ENCODE measurements around the gene DYRK4.

The DYRK4 gene

DNA sequence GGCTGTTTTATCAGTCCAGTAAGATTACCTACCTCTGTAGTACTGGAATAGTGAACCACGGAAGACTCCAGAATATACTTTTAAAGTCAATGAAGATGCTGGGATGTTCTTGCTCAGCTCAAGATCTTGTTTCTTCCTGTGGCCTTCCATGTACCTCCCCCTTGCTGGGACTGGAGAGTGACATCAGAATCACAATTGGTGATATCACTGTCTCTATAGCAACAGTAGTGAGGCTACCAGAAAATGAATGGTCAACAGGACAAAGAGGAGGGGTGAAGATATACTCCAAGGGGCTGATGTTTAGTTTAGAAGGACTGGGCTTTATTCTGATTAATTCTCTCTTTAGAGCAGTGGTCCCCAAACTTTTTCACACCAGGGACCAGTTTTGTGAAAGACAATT, 83.0 kb downstream of the DYRK4 start:
- TF ChIP-seq, protein P1, sequence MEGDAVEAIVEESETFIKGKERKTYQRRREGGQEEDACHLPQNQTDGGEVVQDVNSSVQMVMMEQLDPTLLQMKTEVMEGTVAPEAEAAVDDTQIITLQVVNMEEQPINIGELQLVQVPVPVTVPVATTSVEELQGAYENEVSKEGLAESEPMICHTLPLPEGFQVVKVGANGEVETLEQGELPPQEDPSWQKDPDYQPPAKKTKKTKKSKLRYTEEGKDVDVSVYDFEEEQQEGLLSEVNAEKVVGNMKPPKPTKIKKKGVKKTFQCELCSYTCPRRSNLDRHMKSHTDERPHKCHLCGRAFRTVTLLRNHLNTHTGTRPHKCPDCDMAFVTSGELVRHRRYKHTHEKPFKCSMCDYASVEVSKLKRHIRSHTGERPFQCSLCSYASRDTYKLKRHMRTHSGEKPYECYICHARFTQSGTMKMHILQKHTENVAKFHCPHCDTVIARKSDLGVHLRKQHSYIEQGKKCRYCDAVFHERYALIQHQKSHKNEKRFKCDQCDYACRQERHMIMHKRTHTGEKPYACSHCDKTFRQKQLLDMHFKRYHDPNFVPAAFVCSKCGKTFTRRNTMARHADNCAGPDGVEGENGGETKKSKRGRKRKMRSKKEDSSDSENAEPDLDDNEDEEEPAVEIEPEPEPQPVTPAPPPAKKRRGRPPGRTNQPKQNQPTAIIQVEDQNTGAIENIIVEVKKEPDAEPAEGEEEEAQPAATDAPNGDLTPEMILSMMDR (conservative IDR thresholded peaks at IDR 0.05; ENCODE audit: low read depth, low read length) = no peak
- H3K4me3 ChIP-seq (ENCODE audit: low read depth, low read length) = no peak overlapping the region
- no peak for DNase-seq (ENCODE audit: low read depth)

DNA sequence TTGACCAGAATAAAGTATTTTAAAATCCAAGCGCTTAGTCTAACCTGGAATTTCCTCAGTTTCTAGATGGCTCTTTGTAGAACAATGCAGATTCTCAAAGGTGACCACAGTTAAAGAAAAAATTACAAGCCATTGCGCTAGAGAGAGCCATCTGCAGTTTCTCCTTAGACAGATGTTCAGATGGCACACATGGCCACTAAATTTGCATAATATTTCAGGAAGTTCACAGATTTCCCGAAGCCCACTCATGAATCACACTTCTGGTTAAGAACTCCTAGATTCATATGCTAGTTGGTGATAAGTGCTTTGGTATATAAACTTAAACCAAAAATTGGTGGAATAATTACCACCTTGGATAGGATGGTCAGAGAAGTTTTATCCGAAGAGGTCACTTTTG, 86.1 kb downstream of the DYRK4 start:
- peak overlapping the region; percentile 74 for H3K4me3 ChIP-seq (ENCODE audit: low read depth, low read length)
- TF ChIP-seq, protein P1 (conservative IDR thresholded peaks at IDR 0.05; ENCODE audit: low read depth, low read length) = no peak
- peak; percentile 4 for DNase-seq (ENCODE audit: low read depth)

DNA sequence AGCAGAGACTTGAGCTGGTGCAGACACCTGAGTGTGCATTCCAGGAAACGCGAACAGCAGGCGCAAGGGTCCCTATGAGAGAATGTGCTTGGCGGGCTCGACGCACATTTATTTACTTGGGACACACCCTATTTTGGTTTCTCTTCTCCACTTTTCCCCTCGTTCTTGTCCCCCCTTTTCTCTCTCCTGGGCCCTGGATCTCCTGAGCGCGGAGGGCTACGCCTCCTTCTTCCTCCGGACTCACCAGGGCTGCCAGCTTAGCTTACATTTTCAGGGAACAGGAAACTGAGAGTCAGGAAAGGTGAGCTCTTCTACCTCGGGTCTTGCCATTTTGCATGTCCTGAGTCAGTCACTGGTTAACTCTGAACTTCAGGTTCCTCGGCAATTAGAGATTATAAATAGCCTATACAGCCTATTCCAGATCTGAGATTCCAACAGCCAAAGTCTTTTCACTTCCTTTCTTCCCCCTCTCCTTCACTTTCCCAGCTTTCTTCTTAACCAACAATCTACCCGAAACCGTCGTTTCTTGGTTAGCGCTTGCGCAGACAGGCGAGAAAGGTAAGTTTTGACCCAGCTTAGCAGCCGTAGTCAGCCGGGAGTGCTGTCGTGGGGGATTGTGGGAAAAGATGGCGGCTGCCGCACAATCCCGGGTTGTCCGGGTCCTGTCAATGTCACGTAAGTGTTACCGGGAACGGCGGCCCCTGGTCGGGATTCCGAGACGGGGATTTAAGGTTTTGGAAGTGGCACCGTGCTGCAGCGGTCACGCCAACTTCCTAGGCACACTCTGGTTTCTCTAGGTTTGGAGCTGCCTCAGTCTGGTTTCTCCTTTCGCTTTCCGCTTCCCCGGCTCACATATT, 86.7 kb downstream of the DYRK4 start, which contains the start of the genes AKAP3 and NDUFA9:
Gene AKAP3, minus strand, starts transcription at position 551 of the 857 bp plus-strand sequence. CDS start 10,855 bp downstream, outside the sequence.
Gene NDUFA9, plus strand, starts transcription at position 614 of the 857 bp plus-strand sequence. Its CDS starts 13 bp downstream, at position 627.
- TF ChIP-seq, protein P1 (conservative IDR thresholded peaks at IDR 0.05; ENCODE audit: low read depth, low read length) = no peak
- DNase-seq (ENCODE audit: low read depth) = peak; percentile 90
- peak within 1 kb of the TSS; percentile 74 for H3K4me3 ChIP-seq (ENCODE audit: low read depth, low read length)

DNA sequence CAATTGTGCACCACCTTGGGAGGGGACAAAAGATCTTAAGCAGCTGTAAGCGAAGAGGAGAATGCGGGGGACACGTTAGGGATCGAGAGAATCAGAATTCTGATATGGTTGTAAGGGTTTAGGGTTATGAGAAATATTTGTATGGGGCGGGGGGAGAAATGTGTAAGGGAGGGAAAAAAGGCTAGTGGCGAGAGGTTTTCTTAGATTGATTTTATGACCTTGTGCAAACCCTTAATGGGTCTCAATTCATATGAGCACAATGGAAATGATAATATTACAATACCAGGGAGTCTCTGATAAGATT, 87.3 kb downstream of the DYRK4 start:
- peak overlapping the region; percentile 74 for H3K4me3 ChIP-seq (ENCODE audit: low read depth, low read length)
- TF ChIP-seq, protein P1 (conservative IDR thresholded peaks at IDR 0.05; ENCODE audit: low read depth, low read length) = no peak
- DNase-seq (ENCODE audit: low read depth) = no peak

DNA sequence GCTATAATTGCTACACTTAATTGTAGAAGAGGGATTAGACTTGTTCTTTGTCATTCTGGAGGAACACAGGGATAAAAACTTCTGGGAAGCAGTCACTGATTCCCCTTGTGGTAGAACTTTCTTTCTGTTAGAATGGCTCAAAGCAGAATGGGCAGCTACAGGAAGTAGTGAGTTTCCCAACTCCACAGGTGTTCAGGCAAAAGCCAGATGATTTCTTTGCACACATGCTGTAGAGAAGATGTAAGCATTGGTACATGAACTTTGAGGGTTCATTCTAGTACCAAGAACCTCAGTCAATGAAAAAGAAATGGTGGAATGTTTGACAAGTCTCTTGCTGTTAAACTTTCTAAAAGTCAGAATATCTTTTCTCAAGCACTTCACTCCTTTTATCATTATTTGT, 91.2 kb downstream of the DYRK4 start:
- peak; percentile 18 for DNase-seq (ENCODE audit: low read depth)
- no peak overlapping the region for H3K4me3 ChIP-seq (ENCODE audit: low read depth, low read length)
- TF ChIP-seq, protein P1 (conservative IDR thresholded peaks at IDR 0.05; ENCODE audit: low read depth, low read length) = no peak

DNA sequence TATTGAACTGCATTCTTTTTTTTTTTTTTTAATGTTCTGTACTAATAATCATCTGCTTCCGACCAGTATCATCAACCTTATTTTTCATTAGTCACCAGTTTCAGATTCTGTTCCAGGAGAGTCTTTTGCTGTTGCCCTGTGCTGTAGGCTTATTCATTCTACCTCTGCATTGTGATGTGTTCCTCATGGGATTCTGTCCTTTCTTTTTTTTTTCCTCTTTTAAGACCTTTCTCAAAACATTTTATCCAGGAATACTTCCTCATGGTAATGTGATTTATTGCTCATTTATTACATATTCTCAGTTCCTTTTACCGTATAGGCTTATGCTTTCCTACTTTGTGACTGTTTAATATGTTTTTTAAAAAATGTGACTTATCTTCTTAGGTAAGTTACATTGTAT, 91.7 kb downstream of the DYRK4 start:
- no peak for DNase-seq (ENCODE audit: low read depth)
- TF ChIP-seq, protein P1 (conservative IDR thresholded peaks at IDR 0.05; ENCODE audit: low read depth, low read length) = no peak
- no peak overlapping the region for H3K4me3 ChIP-seq (ENCODE audit: low read depth, low read length)
